B cell (primary cell): Measurements from ENCODE around the gene RNF166. TPM values are rescaled to one million over a fixed set of nuclear protein-coding genes. Genes with fewer than 3 reads are reported as not detected.
A peak's percentile ranks its signal among the peaks of the same experiment; 100 is the strongest.

ENCODE experiments used
- ATAC-seq: fragments of 200-7000 bp; cut with Tn5 transposase; one replicate; pipeline ENCODE4 v1.10.0; 2021; ENCODE audit warnings: low read depth, mild to moderate bottlenecking, moderate number of reproducible peaks, moderate library complexity
- CTCF ChIA-PET: fragments of 350-600 bp; sonication (Branson Sonifier 250); formaldehyde crosslinking; loops from one replicate; lab custom pipeline; 2021; ENCODE audit warnings: antibody characterized with exemption, inconsistent platforms; lab: Charles Lee
- POLR2A ChIA-PET: fragments of 350-600 bp; sonication (Branson Sonifier 250); formaldehyde crosslinking; loops from one replicate; lab custom pipeline; 2021; ENCODE audit warnings: antibody characterized with exemption; lab: Charles Lee
- DNase-seq: peaks from one replicate; pipeline ENCODE4 v3.0.0; 2013
- H2AFZ ChIP-seq: 2 replicates; pipeline ENCODE4 v1.6.1; 2012; ENCODE audit warnings: mild to moderate bottlenecking, low read depth, low read length; ENCODE audit not compliant: insufficient read depth, poor library complexity, severe bottlenecking
- H3K27ac ChIP-seq, 2 donors: 1 replicate in 1 of 2; 2 replicates in 1 of 2; pipeline ENCODE4 v1.5.1; 2012 to 2013; ENCODE audit warnings: low read length in 2 of 2, mild to moderate bottlenecking in 2 of 2, moderate library complexity in 1 of 2
- H3K27me3 ChIP-seq, 4 experiments: fragments of 200-600 bp in 1 of 4; sonication (generic) in 1 of 4; replicated peaks in 1 of 4; 1 replicate in 2 of 4; 2 replicates in 2 of 4; pipeline versions ENCODE4 v1.6.1 to v1.7.0; 2013 to 2016; ENCODE audit warnings: low read length in 3 of 4, mild to moderate bottlenecking in 2 of 4, mixed read lengths in 1 of 4, moderate library complexity in 1 of 4; ENCODE audit not compliant: insufficient read depth in 4 of 4, control insufficient read depth in 3 of 4; ENCODE audit errors: control extremely low read depth in 1 of 4
- H3K36me3 ChIP-seq, 2 experiments: replicated peaks in 1 of 2; 1 replicate in 1 of 2; 2 replicates in 1 of 2; pipeline versions ENCODE4 v1.6.1 to v1.7.1; 2013; ENCODE audit warnings: low read length in 1 of 2; ENCODE audit not compliant: insufficient read depth in 2 of 2, control insufficient read depth in 1 of 2; ENCODE audit errors: control extremely low read depth in 1 of 2, extremely low read depth in 1 of 2
- H3K4me1 ChIP-seq, 2 donors: fragments of 200-600 bp in 1 of 2; sonication (generic) in 1 of 2; 1 replicate in 1 of 2; 2 replicates in 1 of 2; pipeline versions ENCODE4 v1.5.1 to v1.6.1; 2013 to 2017; ENCODE audit warnings: low read length in 2 of 2; ENCODE audit not compliant: control insufficient read depth in 2 of 2, insufficient read depth in 2 of 2
- H3K4me2 ChIP-seq: replicated peaks from 2 replicates; pipeline ENCODE3; 2012; ENCODE audit warnings: mild to moderate bottlenecking, low read depth, low read length; ENCODE audit not compliant: poor library complexity, severe bottlenecking
- H3K4me3 ChIP-seq, 5 experiments: fragments of 200-600 bp in 1 of 5; sonication (generic) in 1 of 5; 1 replicate in 3 of 5; 2 replicates in 2 of 5; pipeline versions ENCODE4 v1.5.1 to v1.7.0; 2011 to 2016; ENCODE audit warnings: low read length in 4 of 5, mild to moderate bottlenecking in 4 of 5, low read depth in 2 of 5, control low read depth in 1 of 5, moderate library complexity in 1 of 5; ENCODE audit not compliant: insufficient read depth in 1 of 5; ENCODE audit errors: control extremely low read depth in 1 of 5, extremely low read depth in 1 of 5
- H3K79me2 ChIP-seq: fragments of 200-600 bp; sonication (generic); one replicate; pipeline ENCODE4 v1.6.0; 2016; ENCODE audit warnings: low read length; ENCODE audit not compliant: control insufficient read depth, insufficient read depth
- H3K9ac ChIP-seq: fragments of 200-600 bp; sonication (generic); 2 replicates; pipeline ENCODE4 v1.6.1; 2017; ENCODE audit warnings: mild to moderate bottlenecking, low read length, moderate library complexity
- H3K9me3 ChIP-seq, 3 donors: one replicate each; pipeline versions ENCODE4 v1.6.1 to v1.7.1; 2013; ENCODE audit warnings: low read length in 2 of 3; ENCODE audit not compliant: control insufficient read depth in 2 of 3, insufficient read depth in 1 of 3; ENCODE audit errors: control extremely low read depth in 1 of 3
- H4K20me1 ChIP-seq: 2 replicates; pipeline ENCODE4 v1.6.0; 2012; ENCODE audit warnings: mild to moderate bottlenecking, low read length; ENCODE audit not compliant: insufficient read depth, control insufficient read depth, poor library complexity, severe bottlenecking
- H3K27ac Mint-ChIP-seq: one replicate; pipeline ENCODE4 v1.8.0; 2021; ENCODE audit warnings: mixed read lengths
- H3K27me3 Mint-ChIP-seq: one replicate; pipeline ENCODE4 v1.8.0; 2021; ENCODE audit warnings: mixed read lengths
- H3K4me1 Mint-ChIP-seq: one replicate; pipeline ENCODE4 v1.8.0; 2021; ENCODE audit warnings: mixed read lengths
- H3K4me3 Mint-ChIP-seq: one replicate; pipeline ENCODE4 v1.8.0; 2021; ENCODE audit warnings: mixed read lengths
- H3K9me3 Mint-ChIP-seq: one replicate; pipeline ENCODE4 v1.8.0; 2022; ENCODE audit warnings: mixed read lengths; ENCODE audit not compliant: insufficient read depth
- EZH2 ChIP-seq: IDR thresholded peaks from 2 replicates; pipeline ENCODE4 v1.6.1; 2012; ENCODE audit warnings: borderline replicate concordance, low read depth, mild to moderate bottlenecking, moderate library complexity, low read length; ENCODE audit not compliant: insufficient read depth, poor library complexity, severe bottlenecking
- WGBS: methylation state at CpG from one replicate; pipeline ENCODE4 v1.1.5; 2013; ENCODE audit warnings: missing lambda C conversion rate; ENCODE audit not compliant: insufficient coverage; 5-methylcytosine and 5-hydroxymethylcytosine counted together
- intact Hi-C: fragments of 100-400 bp; cut with micrococcal nuclease; formaldehyde crosslinking; loops from one replicate; pipeline ENCODE4 v1.10.0; 2022
- polyA plus RNA-seq: library from polyadenylated mRNA; depleted of rRNA; stranded (reverse); fragments of >200 nt; gene quantifications from 2 replicates; pipeline ENCODE4 v1.2.3, GENCODE V29; 2012
- total RNA-seq, 2 donors: library from RNA; stranded (reverse); fragments of 120-200 nt in 1 of 2; gene quantifications; 1 replicate in 1 of 2; 2 replicates in 1 of 2; pipeline versions ENCODE4 v1.2.3 to v1.2.4, GENCODE V29; 2013 to 2022
- TF ChIP-seq, protein P1 (sequence below): fragments of 200-600 bp; IDR thresholded peaks from one replicate; pipeline ENCODE4 v1.8.0; 2022; ENCODE audit warnings: antibody characterized with exemption, mild to moderate bottlenecking

The RNF166 gene
- total and polyA plus RNA-seq, 2 donors (not counting 1 experiment from before 2014, with no cell fraction given) = 64.1 to 65.0 TPM

DNA sequence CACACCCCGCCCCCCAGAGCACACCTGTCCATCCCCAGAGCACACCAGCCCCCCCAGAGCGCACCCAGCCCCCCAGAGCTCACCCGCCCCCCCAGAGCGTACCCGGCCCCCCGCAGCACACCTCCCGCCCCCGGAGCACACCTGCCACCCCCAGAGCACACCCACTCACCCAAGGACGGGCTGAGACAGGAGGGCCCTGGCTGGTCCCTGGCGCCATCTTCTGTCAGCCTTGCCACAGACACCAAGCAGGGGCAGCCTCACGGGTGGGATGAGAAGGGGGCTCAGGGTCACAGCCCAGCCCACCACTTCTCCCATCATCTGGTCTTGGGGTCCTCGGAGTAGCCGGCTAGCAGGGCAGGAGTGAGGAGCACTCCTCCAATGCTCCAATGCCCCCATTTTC lies 47.0 kb upstream of the RNF166 start:
- H3K79me2 ChIP-seq = peaks cover 63% of the 10 kb centered on the region
- H3K27me3 ChIP-seq = no peaks in the 10 kb centered on the region
- DNase-seq = no peak
- peaks cover 61% of the 10 kb centered on the region for H4K20me1 ChIP-seq
- peaks cover 16% of the 10 kb centered on the region for H3K4me1 Mint-ChIP-seq
- TF ChIP-seq, protein P1, sequence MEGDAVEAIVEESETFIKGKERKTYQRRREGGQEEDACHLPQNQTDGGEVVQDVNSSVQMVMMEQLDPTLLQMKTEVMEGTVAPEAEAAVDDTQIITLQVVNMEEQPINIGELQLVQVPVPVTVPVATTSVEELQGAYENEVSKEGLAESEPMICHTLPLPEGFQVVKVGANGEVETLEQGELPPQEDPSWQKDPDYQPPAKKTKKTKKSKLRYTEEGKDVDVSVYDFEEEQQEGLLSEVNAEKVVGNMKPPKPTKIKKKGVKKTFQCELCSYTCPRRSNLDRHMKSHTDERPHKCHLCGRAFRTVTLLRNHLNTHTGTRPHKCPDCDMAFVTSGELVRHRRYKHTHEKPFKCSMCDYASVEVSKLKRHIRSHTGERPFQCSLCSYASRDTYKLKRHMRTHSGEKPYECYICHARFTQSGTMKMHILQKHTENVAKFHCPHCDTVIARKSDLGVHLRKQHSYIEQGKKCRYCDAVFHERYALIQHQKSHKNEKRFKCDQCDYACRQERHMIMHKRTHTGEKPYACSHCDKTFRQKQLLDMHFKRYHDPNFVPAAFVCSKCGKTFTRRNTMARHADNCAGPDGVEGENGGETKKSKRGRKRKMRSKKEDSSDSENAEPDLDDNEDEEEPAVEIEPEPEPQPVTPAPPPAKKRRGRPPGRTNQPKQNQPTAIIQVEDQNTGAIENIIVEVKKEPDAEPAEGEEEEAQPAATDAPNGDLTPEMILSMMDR = no peak
- TF ChIP-seq EZH2 = no peak
- H3K9me3 Mint-ChIP-seq = no peaks in the 10 kb centered on the region
- no peak overlapping the region for H3K4me2 ChIP-seq
- H3K27me3 Mint-ChIP-seq = no peaks in the 10 kb centered on the region
- no peak overlapping the region for H3K27ac Mint-ChIP-seq
- WGBS = 80% methylated on average over 1 of the region's 13 CpGs
- peaks cover 0 to 2% of the 10 kb centered on the region in 2 experiments for H3K36me3 ChIP-seq
- no peak overlapping the region for H2AFZ ChIP-seq
- POLR2A ChIA-PET = no interaction called here
- ATAC-seq = no peak
- H3K9me3 ChIP-seq = peaks cover 0 to 6% (median 0%) of the 10 kb centered on the region in 3 donors
- H3K4me1 ChIP-seq = peaks cover 1 to 18% of the 10 kb centered on the region in 2 donors
- no peak overlapping the region for H3K27ac ChIP-seq
- intact Hi-C loops = no loop called here
- no peak overlapping the region for H3K4me3 Mint-ChIP-seq
- H3K4me3 ChIP-seq = no peak overlapping the region
- CTCF ChIA-PET = interaction anchor here (1.0 to 6.3 kb wide), 3 partner anchors 10 to 27 kb away, joined by 3 to 34 read pairs (median 5); no protein-coding TSS in a partner anchor
- no peak overlapping the region for H3K9ac ChIP-seq

DNA sequence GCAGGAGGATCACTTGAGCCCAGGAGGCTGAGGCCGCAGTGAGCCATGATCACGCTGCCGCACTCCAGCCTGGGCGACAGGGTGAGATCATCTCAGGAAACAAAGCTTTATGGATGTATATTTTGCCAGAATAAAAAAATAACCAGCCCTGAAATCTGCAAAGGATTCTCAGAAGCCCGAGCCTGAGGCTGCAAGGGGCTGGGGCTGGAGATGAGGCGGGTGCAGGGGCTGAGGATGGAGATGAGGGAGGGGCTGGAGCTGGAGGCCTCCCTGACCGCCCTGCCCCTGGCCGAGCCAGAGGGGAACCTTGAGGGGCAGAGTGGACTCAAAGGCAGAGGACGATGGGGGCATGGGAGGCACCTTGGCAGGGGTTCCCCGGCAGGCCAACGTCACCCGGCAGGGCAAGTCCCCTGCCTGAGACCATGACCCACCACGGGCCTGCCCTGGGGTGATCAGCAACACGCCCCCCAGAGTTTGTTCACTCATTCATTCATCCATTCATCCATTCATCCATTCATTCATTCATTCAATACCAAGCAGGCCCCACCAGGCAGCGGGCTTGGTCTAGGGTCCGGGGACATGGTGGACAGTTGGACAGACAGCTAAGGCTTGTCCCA lies 46.3 kb upstream of the RNF166 start:
- POLR2A ChIA-PET = no interaction called here
- H3K9me3 Mint-ChIP-seq = no peaks in the 10 kb centered on the region

More for the DNA sequence above, 46.3 kb upstream of the RNF166 start:
- Histone ChIP-seq H4K20me1 (peaks cover 54% of the 10 kb centered on the region), H3K9ac (no peak overlapping the region), H3K4me3 (no peak overlapping the region), H3K9me3 (peaks cover 0 to 5% (median 0%) of the 10 kb centered on the region in 3 donors), H3K27ac (no peak overlapping the region), H3K36me3 (peaks cover 0 to 2% of the 10 kb centered on the region in 2 experiments), H3K27me3 (no peaks in the 10 kb centered on the region), H3K4me2 (no peak overlapping the region), H2AFZ (no peak overlapping the region), H3K79me2 (peaks cover 60% of the 10 kb centered on the region), H3K4me1 (peaks cover 8 to 23% of the 10 kb centered on the region in 2 donors)
- DNase-seq (no peak), ATAC-seq (no peak)
- Mint-ChIP-seq H3K27me3 (no peaks in the 10 kb centered on the region), H3K4me3 (no peak overlapping the region), H3K27ac (peak overlapping the region; percentile 20), H3K4me1 (peaks cover 18% of the 10 kb centered on the region)
- 98% methylated on average over 10 of the region's 16 CpGs for WGBS
- CTCF ChIA-PET = interaction anchor here (0.9 to 6.3 kb wide), 2 partner anchors 15 to 17 kb away, joined by 3 to 34 read pairs; no protein-coding TSS in a partner anchor
- TF ChIP-seq EZH2 = no peak
- TF ChIP-seq, protein P1 = no peak
- intact Hi-C loops = no loop called here
